HG03066 (cell line): ENCODE data around the gene PTCRA.
A peak's percentile ranks its signal among the peaks of the same experiment; 100 is the strongest.
"Not testable (repeated sequence)": the region's sequence is repeated elsewhere in the genome, so short reads cannot be mapped to it uniquely, and the experiment has no call there.

Source experiments
- ATAC-seq: cut with Tn5 transposase; IDR thresholded peaks from one replicate; pipeline ENCODE4 v1.9.1; 2021; ENCODE audit warnings: low read depth; ENCODE audit not compliant: unreplicated experiment

PTCRA gene

GRCh38 chr6:42902429-42903263, 13.2 kb upstream of the PTCRA start:
- ATAC-seq: not testable (repeated sequence)

- ATAC-seq: no peak
Measured at GRCh38 chr6:42904467-42904866, 11.4 kb upstream of the PTCRA start.

GRCh38 chr6:42907336-42907735, 8.5 kb upstream of the PTCRA start:
- no peak for ATAC-seq

- no peak for ATAC-seq
Measured at GRCh38 chr6:42909835-42910234, 6.0 kb upstream of the PTCRA start.

GRCh38 chr6:42911171-42912021, 4.5 kb upstream of the PTCRA start:
- no peak for ATAC-seq

- ATAC-seq: no peak
Measured at GRCh38 chr6:42914546-42914945, 1.3 kb upstream of the PTCRA start.

GRCh38 chr6:42916288-42916687, 435 bp downstream of the PTCRA start:
- no peak for ATAC-seq

GRCh38 chr6:42921801-42922200, 5.9 kb downstream of the PTCRA start:
- ATAC-seq: no peak

- ATAC-seq: no peak
Measured at GRCh38 chr6:42923666-42924065, 7.8 kb downstream of the PTCRA start.

- no peak for ATAC-seq
Measured at GRCh38 chr6:42925248-42925857, 9.5 kb downstream of the PTCRA start.

GRCh38 chr6:42928986-42929820, 13.3 kb downstream of the PTCRA start, which contains the start of gene CNPY3:
TSS of gene CNPY3 (plus strand) at chr6:42929480. CDS start at chr6:42929571, 91 bp downstream.
- ATAC-seq: peak; percentile 61

GRCh38 chr6:42929821-42930360, 14.0 kb downstream of the PTCRA start:
- peak; percentile 57 for ATAC-seq

GRCh38 chr6:42932412-42932811, 16.6 kb downstream of the PTCRA start:
- no peak for ATAC-seq

GRCh38 chr6:42933205-42933604, 17.4 kb downstream of the PTCRA start:
- no peak for ATAC-seq

GRCh38 chr6:42935322-42935721, 19.5 kb downstream of the PTCRA start:
- ATAC-seq: no peak

GRCh38 chr6:42936398-42936797, 20.5 kb downstream of the PTCRA start:
- ATAC-seq: no peak

- no peak for ATAC-seq
Measured at GRCh38 chr6:42937548-42938427, 21.9 kb downstream of the PTCRA start.

- no peak for ATAC-seq
Measured at GRCh38 chr6:42938428-42938796, 22.6 kb downstream of the PTCRA start.
